Measurements from ENCODE around the gene AOC2. TPM values are rescaled to one million over a fixed set of nuclear protein-coding genes. Genes with fewer than 3 reads are reported as not detected.
A peak's percentile ranks its signal among the peaks of the same experiment; 100 is the strongest.

AOC2 gene
- total and polyA plus RNA-seq, 7 donors: 1.2 to 2.1 (median 1.4) TPM; not detected in 2

- TF ChIP-seq POLR2A (IDR thresholded peaks at IDR 0.05): no peak
- no peak for TF ChIP-seq EP300 (IDR thresholded peaks at IDR 0.05)
- TF ChIP-seq POLR2AphosphoS5 (IDR thresholded peaks at IDR 0.05): no peak
- TF ChIP-seq CTCF (IDR thresholded peaks at IDR 0.05): no peak
- H3K36me3 ChIP-seq: no peaks in the 10 kb centered on the region
- no peak overlapping the region for H3K27ac ChIP-seq
- peaks cover 0 to 10% (median 8%) of the 10 kb centered on the region in 4 donors for H3K4me1 ChIP-seq
- no peak overlapping the region for H3K4me3 ChIP-seq
- no peak for DNase-seq
- 49 to 56% methylated on average over 15 of the region's 15 CpGs for WGBS, 2 donors
- intact Hi-C loops (cut with DNase I): no loop called here
- H3K9me3 ChIP-seq: no peaks in the 10 kb centered on the region
- H3K27me3 ChIP-seq: no peaks in the 10 kb centered on the region
Observed at GRCh38 chr17:42886283-42887176, 42.1 kb downstream of the AOC2 start.

- TF ChIP-seq POLR2AphosphoS5 (IDR thresholded peaks at IDR 0.05) (no peak), POLR2A (IDR thresholded peaks at IDR 0.05) (no peak), EP300 (IDR thresholded peaks at IDR 0.05) (no peak), CTCF (IDR thresholded peaks at IDR 0.05) (no peak)
- H3K27ac ChIP-seq: no peak overlapping the region
- H3K9me3 ChIP-seq: no peaks in the 10 kb centered on the region
- WGBS, 2 donors: 92 to 95% methylated on average over 7 of the region's 7 CpGs
- H3K27me3 ChIP-seq: no peaks in the 10 kb centered on the region
- no peak for DNase-seq
- no peak overlapping the region for H3K4me3 ChIP-seq
- intact Hi-C loops (cut with DNase I): no loop called here
- peaks cover 0 to 42% (median 32%) of the 10 kb centered on the region in 4 donors for H3K4me1 ChIP-seq
- H3K36me3 ChIP-seq: no peaks in the 10 kb centered on the region
Observed at GRCh38 chr17:42889809-42890208, 45.4 kb downstream of the AOC2 start.

GRCh38 chr17:42891539-42892152 lies 47.3 kb downstream of the AOC2 start:
- intact Hi-C loops (cut with DNase I): no loop called here
- DNase-seq: peak; percentile 89
- Histone ChIP-seq H3K27me3 (no peaks in the 10 kb centered on the region), H3K4me1 (peaks cover 0 to 53% (median 41%) of the 10 kb centered on the region in 4 donors), H3K9me3 (no peaks in the 10 kb centered on the region), H3K27ac (peak overlapping the region; percentile 77 to 83 (median 80)), H3K36me3 (no peaks in the 10 kb centered on the region), H3K4me3 (no peak overlapping the region)
- 53 to 65% methylated on average over 10 of the region's 10 CpGs for WGBS, 2 donors
- no peak for TF ChIP-seq CTCF (IDR thresholded peaks at IDR 0.05)

GRCh38 chr17:42893359-42893758 lies 49.0 kb downstream of the AOC2 start:
- 34 to 36% methylated on average over 4 of the region's 4 CpGs for WGBS, 2 donors
- Histone ChIP-seq H3K27ac (peak overlapping the region in 3 of 4 donors; percentile 79 to 83 (median 80)), H3K36me3 (no peaks in the 10 kb centered on the region), H3K4me3 (no peak overlapping the region), H3K4me1 (peaks cover 0 to 53% (median 41%) of the 10 kb centered on the region in 4 donors), H3K9me3 (no peaks in the 10 kb centered on the region), H3K27me3 (no peaks in the 10 kb centered on the region)
- no peak for TF ChIP-seq POLR2A (IDR thresholded peaks at IDR 0.05)
- no peak for TF ChIP-seq POLR2AphosphoS5 (IDR thresholded peaks at IDR 0.05)
- TF ChIP-seq CTCF (IDR thresholded peaks at IDR 0.05): no peak
- no peak for TF ChIP-seq EP300 (IDR thresholded peaks at IDR 0.05)
- DNase-seq: no peak
- intact Hi-C loops (cut with DNase I): no loop called here
